GM12878 (cell line): Measurements from ENCODE around the gene RCAN1. TPM values are rescaled to one million over a fixed set of nuclear protein-coding genes. Genes with fewer than 3 reads are reported as not detected.

Experiments used
- ATAC-seq: fragments of 200-7000 bp; cut with Tn5 transposase; 3 replicates; pipeline ENCODE4 v1.9.1; 2020; ENCODE audit warnings: mild to moderate bottlenecking, moderate library complexity
- BruUV-seq: library from RNA; stranded (reverse); fragments of 400-500 nt; replicated peaks from 2 replicates; lab custom pipeline; 2021; lab: Mats Ljungman, UMichigan
- CTCF ChIA-PET: fragments of 300-600 bp; sonication (Branson Sonifier 250); formaldehyde crosslinking; extraction: SDS; loops from one replicate; lab custom pipeline; 2021; ENCODE audit warnings: inconsistent platforms; lab: Yijun Ruan, JAX
- POLR2A ChIA-PET: fragments of 350-600 bp; formaldehyde crosslinking; extraction: SDS; loops from one replicate; lab custom pipeline; 2021; ENCODE audit warnings: inconsistent platforms; lab: Charles Lee
- RAD21 ChIA-PET: fragments of 300-600 bp; sonication (Branson Sonifier 250); formaldehyde crosslinking; loops from one replicate; lab custom pipeline; 2023; ENCODE audit warnings: antibody characterized with exemption; ENCODE audit not compliant: unreplicated experiment; lab: Charles Lee
- SMC1A ChIA-PET: fragments of 300-600 bp; sonication (Branson Sonifier 250); formaldehyde crosslinking; loops from one replicate; lab custom pipeline; 2023; ENCODE audit not compliant: unreplicated experiment, uncharacterized antibody; lab: Charles Lee
- DNase-seq: peaks from one replicate; pipeline ENCODE4 v3.0.0-alpha.2; 2011; ENCODE audit warnings: low read depth, low spot score
- FAIRE-seq: peaks from 3 replicates; lab custom pipeline; 2011; peaks lifted over from hg19 to GRCh38; lab: Jason Lieb, UNC
- H2AFZ ChIP-seq: 2 replicates; pipeline ENCODE4 v1.6.0; 2011; ENCODE audit warnings: low read depth, low read length, control low read depth; ENCODE audit not compliant: control insufficient read depth
- H3K27ac ChIP-seq: 2 replicates; pipeline ENCODE4 v1.5.1; 2011; ENCODE audit warnings: control low read depth; ENCODE audit not compliant: control insufficient read depth, insufficient read depth
- H3K27me3 ChIP-seq, 2 experiments: replicated peaks in 1 of 2; 2 replicates each; pipeline versions ENCODE4 v1.6.0 to v1.6.1; 2011; ENCODE audit warnings: low read length in 1 of 2; ENCODE audit not compliant: control insufficient read depth in 2 of 2, insufficient read depth in 2 of 2
- H3K36me3 ChIP-seq, 2 experiments: 2 replicates each; pipeline ENCODE4 v1.5.1; 2011; ENCODE audit warnings: low read length in 1 of 2; ENCODE audit not compliant: control insufficient read depth in 2 of 2, insufficient read depth in 2 of 2
- H3K4me1 ChIP-seq: 2 replicates; pipeline ENCODE4 v1.6.1; 2011; ENCODE audit warnings: mild to moderate bottlenecking, low read length, moderate library complexity, mixed read lengths; ENCODE audit not compliant: control insufficient read depth, insufficient read depth
- H3K4me2 ChIP-seq: 2 replicates; pipeline ENCODE4 v1.6.0; 2011; ENCODE audit warnings: control low read depth; ENCODE audit not compliant: control insufficient read depth, insufficient read depth
- H3K4me3 ChIP-seq: fragments of 200-600 bp; sonication (generic); 2 replicates; pipeline ENCODE4 v1.5.1; 2016
- H3K79me2 ChIP-seq: 2 replicates; pipeline ENCODE4 v1.6.0; 2011; ENCODE audit warnings: low read length; ENCODE audit not compliant: control insufficient read depth, insufficient read depth
- H3K9ac ChIP-seq: 2 replicates; pipeline ENCODE4 v1.8.0; 2011; ENCODE audit warnings: low read length, control low read depth, mixed read lengths; ENCODE audit not compliant: control insufficient read depth, insufficient read depth
- H3K9me3 ChIP-seq: replicated peaks from 3 replicates; pipeline ENCODE4 v1.5.1; 2011; ENCODE audit warnings: mild to moderate bottlenecking, low read length; ENCODE audit not compliant: control insufficient read depth, insufficient read depth
- H4K20me1 ChIP-seq: 2 replicates; pipeline ENCODE4 v1.6.0; 2011; ENCODE audit not compliant: control insufficient read depth, insufficient read depth
- ATF2 ChIP-seq: IDR thresholded peaks from 2 replicates; pipeline ENCODE4 v1.6.1; 2012; ENCODE audit warnings: low read length, inconsistent platforms
- BACH1 ChIP-seq: fragments of 450-650 bp; IDR thresholded peaks from 2 replicates; pipeline ENCODE4 v1.6.1; 2017; ENCODE audit warnings: mild to moderate bottlenecking, borderline replicate concordance
- FOXM1 ChIP-seq: IDR thresholded peaks from 2 replicates; pipeline ENCODE4 v1.6.1; 2012; ENCODE audit warnings: low read depth, mild to moderate bottlenecking, inconsistent platforms, low read length, moderate library complexity
- HDGF ChIP-seq: fragments of 450-650 bp; IDR thresholded peaks from 2 replicates; pipeline ENCODE4 v1.6.1; 2016; ENCODE audit warnings: antibody characterized with exemption
- HSF1 ChIP-seq: fragments of 150-350 bp; IDR thresholded peaks from 2 replicates; pipeline ENCODE4 v1.6.1; 2014; ENCODE audit warnings: mild to moderate bottlenecking, low read depth, low read length
- KAT2A ChIP-seq: conservative IDR thresholded peaks from 2 replicates; pipeline ENCODE4 v1.6.1; 2011; ENCODE audit warnings: low read depth, low read length; ENCODE audit not compliant: control insufficient read depth
- MTA2 ChIP-seq: fragments of 450-650 bp; IDR thresholded peaks from 2 replicates; pipeline ENCODE4 v1.6.1; 2016; ENCODE audit warnings: low read depth, mild to moderate bottlenecking, moderate library complexity
- NFYA ChIP-seq: IDR thresholded peaks from 2 replicates; pipeline ENCODE4 v1.6.1; 2011; ENCODE audit warnings: low read depth, mild to moderate bottlenecking, low read length, improper control_type of control experiment, borderline replicate concordance
- NRF1 ChIP-seq: conservative IDR thresholded peaks from 2 replicates; pipeline ENCODE4 v1.6.1; 2011; ENCODE audit warnings: mild to moderate bottlenecking, low read depth, low read length, improper control_type of control experiment
- ZNF24 ChIP-seq: fragments of 450-650 bp; IDR thresholded peaks from 2 replicates; pipeline ENCODE4 v1.6.1; 2017; ENCODE audit warnings: antibody characterized with exemption, mild to moderate bottlenecking
- WGBS: methylation state at CpG from one replicate; pipeline ENCODE4 v1.1.6; 2016; ENCODE audit warnings: low lambda C conversion rate; ENCODE audit not compliant: insufficient replicate concordance, insufficient coverage; ENCODE audit errors: missing lambda C conversion rate; 5-methylcytosine and 5-hydroxymethylcytosine counted together
- in situ Hi-C: fragments of 300-500 bp; cut with MboI; formaldehyde crosslinking; loops from 9 replicates; pipeline ENCODE4 v1.14.3; 2018; ENCODE audit warnings: mixed read lengths
- intact Hi-C: fragments of 100-400 bp; cut with micrococcal nuclease; formaldehyde crosslinking; loops from one replicate; pipeline ENCODE4 v1.14.2; 2022; ENCODE audit not compliant: unreplicated experiment
- polyA plus RNA-seq, 11 experiments: library from polyadenylated mRNA; depleted of rRNA in 4 of 11; unstranded in 6 of 11; stranded (reverse) in 5 of 11; fragments of >200 nt; fragmentation: Nextera tagmentation in 4 of 11; fragmentation: Illumina TruSeq in 1 of 11; extraction: Ambion mirVana in 4 of 11; extraction: Trizol in 1 of 11; gene quantifications; 1 replicate in 1 of 11; 2 replicates in 10 of 11; pipeline versions ENCODE4 v1.2.1 to v1.2.3, GENCODE V29; 2011 to 2016; ENCODE audit warnings: inconsistent platforms in 2 of 11, missing spikeins in 2 of 11, low read depth in 1 of 11
- total RNA-seq, 4 experiments: library from RNA; depleted of rRNA in 3 of 4; stranded (reverse); fragments of >200 nt in 3 of 4; fragmentation: Illumina TruSeq in 1 of 4; extraction: Trizol in 1 of 4; gene quantifications; 2 replicates each; pipeline versions ENCODE4 v1.2.1 to v1.2.3, GENCODE V29; 2013 to 2021

Gene RCAN1
- total and polyA plus RNA-seq, 10 of the 15 experiments (the other 5 are each of a cell fraction or from before 2014, with no cell fraction given), result 2.8 to 12.9 (median 10.5) TPM

GRCh38 chr21:34594566-34595234, 20.2 kb downstream of the RCAN1 start:
- Histone ChIP-seq H2AFZ (no peak overlapping the region), H3K4me1 (no peaks in the 10 kb centered on the region), H3K9ac (no peak overlapping the region), H3K79me2 (no peaks in the 10 kb centered on the region), H3K9me3 (no peaks in the 10 kb centered on the region), H3K36me3 (no peaks in the 10 kb centered on the region; a peak in 1 of 4 replicates), H4K20me1 (no peaks in the 10 kb centered on the region), H3K4me3 (no peak overlapping the region), H3K27ac (no peak overlapping the region), H3K4me2 (no peak overlapping the region), H3K27me3 (no peaks in the 10 kb centered on the region)
- 65% methylated on average over 8 of the region's 8 CpGs for WGBS
- DNase-seq, result no peak
- intact Hi-C loops, result no loop called here
- ChIA-PET RAD21 (interaction anchor here (1.4 to 1.6 kb wide), 2 partner anchors 84 to 86 kb away, joined by 4 read pairs; no protein-coding TSS in a partner anchor), POLR2A (no interaction called here), SMC1A (interaction anchor here (1.0 kb wide), 1 partner anchor 11 kb away, joined by 5 read pairs; no protein-coding TSS in a partner anchor), CTCF (interaction anchor here (1.0 to 1.5 kb wide), 3 partner anchors 9 to 12 kb away, joined by 3 to 5 read pairs (median 4); no protein-coding TSS in a partner anchor)
- BruUV-seq, result no TSS peak
- TF ChIP-seq NFYA (no peak), ZNF24 (no peak), MTA2 (no peak), ATF2 (no peak), HSF1 (no peak), BACH1 (no peak), KAT2A (no peak), NRF1 (no peak), HDGF (no peak), FOXM1 (no peak)
- FAIRE-seq, result no peak
- in situ Hi-C loops, result no loop called here
- ATAC-seq, result no peak
